NB4 (cell line): ENCODE measurements around the gene SLC7A7.

ENCODE experiments used
- POLR2A ChIP-seq: IDR thresholded peaks from 2 replicates; pipeline ENCODE4 v1.6.1; 2011; ENCODE audit warnings: mild to moderate bottlenecking; ENCODE audit not compliant: insufficient read length; ENCODE audit errors: extremely low read depth
- TF ChIP-seq, protein P1 (sequence below): IDR thresholded peaks from 2 replicates; pipeline ENCODE4 v1.6.1; 2011; ENCODE audit warnings: low read depth, low read length

DNA sequence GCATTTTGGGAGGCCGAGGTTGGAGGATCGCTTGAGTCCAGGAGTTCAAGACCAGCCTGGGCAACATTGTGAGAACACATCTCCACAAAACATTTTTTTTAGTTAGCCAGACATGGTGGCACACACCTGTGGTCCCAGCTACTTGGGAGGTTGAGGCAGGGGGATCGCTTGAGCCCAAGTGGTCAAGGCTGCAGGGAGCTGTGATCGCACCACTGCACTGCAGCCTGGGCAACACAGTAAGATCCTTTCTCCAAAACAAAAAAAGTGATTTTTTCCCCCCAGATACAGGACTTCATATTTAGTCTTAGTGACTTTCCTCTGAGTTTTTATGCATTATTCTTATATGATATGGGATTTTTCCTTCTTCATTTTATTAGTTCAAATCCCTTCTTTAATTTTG lies 28.6 kb downstream of the SLC7A7 start:
- no peak for TF ChIP-seq POLR2A
- TF ChIP-seq, protein P1, sequence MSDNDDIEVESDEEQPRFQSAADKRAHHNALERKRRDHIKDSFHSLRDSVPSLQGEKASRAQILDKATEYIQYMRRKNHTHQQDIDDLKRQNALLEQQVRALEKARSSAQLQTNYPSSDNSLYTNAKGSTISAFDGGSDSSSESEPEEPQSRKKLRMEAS, result no peak
